Fibroblast of villous mesenchyme (primary cell): Measurements from ENCODE around the gene BMP7. TPM values are rescaled to one million over a fixed set of nuclear protein-coding genes. Genes with fewer than 3 reads are reported as not detected.

Experiments used
- DNase-seq: peaks from one replicate; pipeline ENCODE4 v3.0.0-alpha.2; 2010; ENCODE audit warnings: low read depth
- H3K4me3 ChIP-seq: 2 replicates; pipeline ENCODE4 v1.5.1; 2011; ENCODE audit warnings: low read depth, mild to moderate bottlenecking, low read length
- CTCF ChIP-seq: IDR thresholded peaks from 2 replicates; pipeline ENCODE4 v1.5.1; 2012; ENCODE audit warnings: low read depth, mild to moderate bottlenecking, low read length; ENCODE audit not compliant: insufficient read depth
- total RNA-seq: library from RNA; depleted of rRNA; stranded (reverse); fragments of >200 nt; gene quantifications from 2 replicates; pipeline ENCODE4 v1.2.3, GENCODE V29; 2012

Gene BMP7
- total RNA-seq: not detected in 2 replicates

- DNase-seq: no peak
- H3K4me3 ChIP-seq: no peak within 1 kb of the TSS
- no peak for TF ChIP-seq CTCF
Measured at GRCh38 chr20:57266291-57267157, at the start of gene BMP7. Gene BMP7, minus strand, starts transcription at chr20:57266641. Its CDS starts 519 bp downstream, at chr20:57266122.

- DNase-seq: no peak
- no peak overlapping the region for H3K4me3 ChIP-seq
- no peak for TF ChIP-seq CTCF
Measured at GRCh38 chr20:57315976-57316480, 49.6 kb upstream of the BMP7 start.

GRCh38 chr20:57315083-57315975 lies 48.9 kb upstream of the BMP7 start:
- no peak for TF ChIP-seq CTCF
- no peak for DNase-seq
- H3K4me3 ChIP-seq: no peak overlapping the region

GRCh38 chr20:57313951-57314350 lies 47.5 kb upstream of the BMP7 start:
- no peak for DNase-seq
- no peak for TF ChIP-seq CTCF
- H3K4me3 ChIP-seq: no peak overlapping the region

- TF ChIP-seq CTCF: no peak
- no peak overlapping the region for H3K4me3 ChIP-seq
- DNase-seq: no peak
Measured at GRCh38 chr20:57313230-57313629, 46.8 kb upstream of the BMP7 start.

- no peak for DNase-seq
- H3K4me3 ChIP-seq: no peak overlapping the region
- TF ChIP-seq CTCF: no peak
Measured at GRCh38 chr20:57312138-57312537, 45.7 kb upstream of the BMP7 start.
